Measurements from ENCODE around the gene VEPH1. TPM values are rescaled to one million over a fixed set of nuclear protein-coding genes. Genes with fewer than 3 reads are reported as not detected.
"Not testable (repeated sequence)": the region's sequence is repeated elsewhere in the genome, so short reads cannot be mapped to it uniquely, and the experiment has no call there.

Gene VEPH1
- polyA plus RNA-seq, 1 experiment = 17.9 TPM

DNA sequence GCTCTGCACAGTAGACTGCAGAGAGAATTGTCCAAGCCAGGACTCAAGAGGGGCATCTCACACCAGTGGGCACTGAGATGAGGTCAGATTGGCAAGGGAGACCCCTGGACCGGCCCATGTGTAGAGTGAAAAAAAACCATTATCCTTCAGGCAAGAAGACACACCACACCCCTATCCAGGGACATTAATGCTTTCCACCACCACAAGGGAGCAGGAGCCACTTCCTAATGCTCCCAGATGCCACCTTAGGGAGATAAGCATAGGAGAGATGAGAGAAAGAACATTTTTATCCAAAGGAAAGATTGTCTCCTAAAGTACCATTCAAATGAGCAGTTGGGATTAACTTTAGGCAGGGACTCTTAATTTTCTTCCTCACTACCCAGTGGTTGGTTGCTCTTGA lies 176.2 kb downstream of the VEPH1 start:
- Histone ChIP-seq H3K4me3 (ENCODE audit: low read depth, low read length) (no peak overlapping the region), H3K36me3 (ENCODE audit: control insufficient read depth, insufficient read depth, low read length) (no peaks in the 10 kb centered on the region), H3K27me3 (ENCODE audit: control insufficient read depth, insufficient read depth, low read length) (no peaks in the 10 kb centered on the region)
- ChIA-PET CTCF (no interaction called here), POLR2A (no interaction called here)
- TF ChIP-seq, protein P1, sequence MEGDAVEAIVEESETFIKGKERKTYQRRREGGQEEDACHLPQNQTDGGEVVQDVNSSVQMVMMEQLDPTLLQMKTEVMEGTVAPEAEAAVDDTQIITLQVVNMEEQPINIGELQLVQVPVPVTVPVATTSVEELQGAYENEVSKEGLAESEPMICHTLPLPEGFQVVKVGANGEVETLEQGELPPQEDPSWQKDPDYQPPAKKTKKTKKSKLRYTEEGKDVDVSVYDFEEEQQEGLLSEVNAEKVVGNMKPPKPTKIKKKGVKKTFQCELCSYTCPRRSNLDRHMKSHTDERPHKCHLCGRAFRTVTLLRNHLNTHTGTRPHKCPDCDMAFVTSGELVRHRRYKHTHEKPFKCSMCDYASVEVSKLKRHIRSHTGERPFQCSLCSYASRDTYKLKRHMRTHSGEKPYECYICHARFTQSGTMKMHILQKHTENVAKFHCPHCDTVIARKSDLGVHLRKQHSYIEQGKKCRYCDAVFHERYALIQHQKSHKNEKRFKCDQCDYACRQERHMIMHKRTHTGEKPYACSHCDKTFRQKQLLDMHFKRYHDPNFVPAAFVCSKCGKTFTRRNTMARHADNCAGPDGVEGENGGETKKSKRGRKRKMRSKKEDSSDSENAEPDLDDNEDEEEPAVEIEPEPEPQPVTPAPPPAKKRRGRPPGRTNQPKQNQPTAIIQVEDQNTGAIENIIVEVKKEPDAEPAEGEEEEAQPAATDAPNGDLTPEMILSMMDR (IDR thresholded peaks at IDR 0.05; ENCODE audit: insufficient read depth, low read depth, low read length) = no peak
- no peak for DNase-seq (ENCODE audit: low read depth)

DNA sequence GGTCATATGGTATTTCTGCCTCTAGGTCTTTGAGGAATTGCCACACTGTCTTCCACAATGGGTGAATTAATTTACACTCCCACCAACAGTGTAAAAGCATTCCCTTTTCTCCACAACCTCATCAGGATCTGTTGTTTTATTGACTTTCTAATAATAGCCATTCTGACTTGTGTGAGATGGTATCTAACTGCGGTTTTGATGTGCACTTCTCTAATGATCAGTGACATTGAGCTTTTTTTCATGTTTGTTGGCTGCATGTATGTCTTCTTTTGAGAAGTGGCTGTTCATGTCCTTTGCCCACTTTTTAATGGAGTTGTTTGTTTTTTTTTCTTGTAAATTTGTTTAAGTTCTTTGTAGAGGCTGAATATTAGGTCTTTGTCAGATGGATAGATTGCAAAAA lies 178.3 kb downstream of the VEPH1 start:
- H3K27me3 ChIP-seq (ENCODE audit: control insufficient read depth, insufficient read depth, low read length); H3K4me3 ChIP-seq (ENCODE audit: low read depth, low read length); CTCF ChIA-PET; DNase-seq (ENCODE audit: low read depth); POLR2A ChIA-PET; H3K36me3 ChIP-seq (ENCODE audit: control insufficient read depth, insufficient read depth, low read length): not testable (repeated sequence)

GRCh38 chr3:157323360-157323759 lies 179.9 kb downstream of the VEPH1 start:
- no peak for DNase-seq (ENCODE audit: low read depth)
- Histone ChIP-seq H3K4me3 (ENCODE audit: low read depth, low read length) (no peak overlapping the region), H3K27me3 (ENCODE audit: control insufficient read depth, insufficient read depth, low read length) (no peaks in the 10 kb centered on the region), H3K36me3 (ENCODE audit: control insufficient read depth, insufficient read depth, low read length) (no peaks in the 10 kb centered on the region)
- POLR2A ChIA-PET = no interaction called here
- CTCF ChIA-PET = no interaction called here
- TF ChIP-seq, protein P1 (IDR thresholded peaks at IDR 0.05; ENCODE audit: insufficient read depth, low read depth, low read length) = no peak

- TF ChIP-seq, protein P1 (IDR thresholded peaks at IDR 0.05; ENCODE audit: insufficient read depth, low read depth, low read length) = no peak
- CTCF ChIA-PET = interaction anchor here (0.6 to 1.0 kb wide), 2 partner anchors 9 to 10 kb away, joined by 3 to 4 read pairs; no protein-coding TSS in a partner anchor
- DNase-seq (ENCODE audit: low read depth) = no peak
These were observed 183.5 kb downstream of the VEPH1 start for GRCh38 chr3:157319672-157320071.

DNA sequence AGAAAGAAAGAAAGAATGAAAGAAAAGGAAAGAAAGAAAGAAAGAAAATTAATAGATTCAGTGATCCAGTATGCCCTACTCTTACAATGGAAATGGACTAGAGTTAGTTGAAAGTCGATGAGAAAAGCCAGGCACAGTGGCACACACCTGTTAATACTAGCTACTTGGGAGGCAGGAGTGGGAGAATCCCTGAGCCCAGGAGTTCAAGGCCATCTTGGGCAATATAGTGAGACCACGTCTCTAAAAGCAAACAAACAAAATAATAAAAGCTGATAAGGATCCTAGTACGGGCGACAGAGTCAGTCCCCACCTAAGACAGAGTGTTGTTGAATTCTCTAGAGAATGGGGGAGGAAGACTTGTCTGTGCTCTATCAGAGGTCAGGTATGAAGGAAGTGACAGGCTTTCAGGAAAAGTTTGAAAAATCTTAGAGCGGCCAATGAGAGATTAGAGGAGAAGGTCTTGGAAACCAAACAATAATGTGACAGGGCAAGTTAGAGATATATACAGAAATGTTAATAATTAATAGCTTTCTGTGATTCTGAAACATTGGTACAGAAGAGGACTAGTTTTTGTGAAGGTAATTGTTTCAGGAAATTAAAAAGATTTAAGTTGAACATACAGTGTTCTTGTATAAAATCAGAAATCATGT lies 184.5 kb downstream of the VEPH1 start:
- DNase-seq (ENCODE audit: low read depth) = no peak
- CTCF ChIA-PET = no interaction called here
- H3K4me3 ChIP-seq (ENCODE audit: low read depth, low read length) = no peak overlapping the region
- H3K27me3 ChIP-seq (ENCODE audit: control insufficient read depth, insufficient read depth, low read length) = no peaks in the 10 kb centered on the region
- TF ChIP-seq, protein P1 (IDR thresholded peaks at IDR 0.05; ENCODE audit: insufficient read depth, low read depth, low read length) = no peak
- H3K36me3 ChIP-seq (ENCODE audit: control insufficient read depth, insufficient read depth, low read length) = no peaks in the 10 kb centered on the region
- POLR2A ChIA-PET = no interaction called here

More at GRCh38 chr3:157319672-157320071, 183.5 kb downstream of the VEPH1 start:
- POLR2A ChIA-PET = no interaction called here
- Histone ChIP-seq H3K27me3 (ENCODE audit: control insufficient read depth, insufficient read depth, low read length) (no peaks in the 10 kb centered on the region), H3K36me3 (ENCODE audit: control insufficient read depth, insufficient read depth, low read length) (no peaks in the 10 kb centered on the region), H3K4me3 (ENCODE audit: low read depth, low read length) (no peak overlapping the region)

- H3K36me3 ChIP-seq (ENCODE audit: control insufficient read depth, insufficient read depth, low read length) = no peaks in the 10 kb centered on the region
- POLR2A ChIA-PET = no interaction called here
- H3K27me3 ChIP-seq (ENCODE audit: control insufficient read depth, insufficient read depth, low read length) = no peaks in the 10 kb centered on the region
- CTCF ChIA-PET = no interaction called here
- TF ChIP-seq, protein P1 (IDR thresholded peaks at IDR 0.05; ENCODE audit: insufficient read depth, low read depth, low read length) = no peak
- no peak overlapping the region for H3K4me3 ChIP-seq (ENCODE audit: low read depth, low read length)
- DNase-seq (ENCODE audit: low read depth) = no peak
These were observed 185.3 kb downstream of the VEPH1 start for GRCh38 chr3:157317895-157318294.
